Measurements from ENCODE around the gene SPOCK1.
A peak's percentile ranks its signal among the peaks of the same experiment; 100 is the strongest.
"Not testable (repeated sequence)": the region's sequence is repeated elsewhere in the genome, so short reads cannot be mapped to it uniquely, and the experiment has no call there.

The SPOCK1 gene

GRCh38 chr5:137260820-137261695, 238.1 kb downstream of the SPOCK1 start:
- Mint-ChIP-seq H3K4me3 (no peak overlapping the region), H3K36me3 (ENCODE audit: low read depth) (no peaks in the 10 kb centered on the region), H3K27me3 (ENCODE audit: low read depth, poor library complexity) (peaks cover 3% of the 10 kb centered on the region), H3K27ac (peak overlapping the region; percentile 13), H3K4me1 (peaks cover 33% of the 10 kb centered on the region), H3K9me3 (no peaks in the 10 kb centered on the region)
- no peak for DNase-seq
- no peak for TF ChIP-seq CTCF (IDR thresholded peaks at IDR 0.05)

GRCh38 chr5:137259115-137259514, 240.0 kb downstream of the SPOCK1 start:
- not testable (repeated sequence) for H3K9me3 Mint-ChIP-seq; H3K36me3 Mint-ChIP-seq (ENCODE audit: low read depth); H3K27me3 Mint-ChIP-seq (ENCODE audit: low read depth, poor library complexity); H3K4me3 Mint-ChIP-seq; DNase-seq; H3K27ac Mint-ChIP-seq
- peaks cover 14% of the 10 kb centered on the region for H3K4me1 Mint-ChIP-seq

- no peak for DNase-seq
- Mint-ChIP-seq H3K36me3 (ENCODE audit: low read depth) (no peaks in the 10 kb centered on the region), H3K27ac (no peak overlapping the region), H3K9me3 (peaks cover 4% of the 10 kb centered on the region), H3K27me3 (ENCODE audit: low read depth, poor library complexity) (peaks cover 13% of the 10 kb centered on the region), H3K4me3 (no peak overlapping the region), H3K4me1 (no peaks in the 10 kb centered on the region)
- TF ChIP-seq CTCF (IDR thresholded peaks at IDR 0.05), result no peak
These were observed 244.7 kb downstream of the SPOCK1 start for GRCh38 chr5:137254119-137255090.

- DNase-seq, result no peak
- no peak overlapping the region for H3K4me3 Mint-ChIP-seq
- H3K27ac Mint-ChIP-seq, result no peak overlapping the region
- H3K9me3 Mint-ChIP-seq, result peaks cover 4% of the 10 kb centered on the region
- TF ChIP-seq CTCF (IDR thresholded peaks at IDR 0.05), result no peak
- peaks cover 10% of the 10 kb centered on the region for H3K27me3 Mint-ChIP-seq (ENCODE audit: low read depth, poor library complexity)
- H3K36me3 Mint-ChIP-seq (ENCODE audit: low read depth), result no peaks in the 10 kb centered on the region
- H3K4me1 Mint-ChIP-seq, result no peaks in the 10 kb centered on the region
These were observed 246.6 kb downstream of the SPOCK1 start for GRCh38 chr5:137252512-137252911.

GRCh38 chr5:137250421-137250820, 248.7 kb downstream of the SPOCK1 start:
- no peaks in the 10 kb centered on the region for H3K4me1 Mint-ChIP-seq
- TF ChIP-seq CTCF (IDR thresholded peaks at IDR 0.05), result no peak

GRCh38 chr5:137248527-137248926, 250.6 kb downstream of the SPOCK1 start:
- H3K36me3 Mint-ChIP-seq (ENCODE audit: low read depth), result no peaks in the 10 kb centered on the region
- DNase-seq, result no peak
- no peak for TF ChIP-seq CTCF (IDR thresholded peaks at IDR 0.05)
- H3K27me3 Mint-ChIP-seq (ENCODE audit: low read depth, poor library complexity), result peaks cover 11% of the 10 kb centered on the region
- no peaks in the 10 kb centered on the region for H3K9me3 Mint-ChIP-seq
- H3K4me3 Mint-ChIP-seq, result no peak overlapping the region
- H3K27ac Mint-ChIP-seq, result no peak overlapping the region
- no peaks in the 10 kb centered on the region for H3K4me1 Mint-ChIP-seq

More at GRCh38 chr5:137250421-137250820, 248.7 kb downstream of the SPOCK1 start:
- H3K36me3 Mint-ChIP-seq (ENCODE audit: low read depth), result no peaks in the 10 kb centered on the region
- DNase-seq, result no peak
- H3K4me3 Mint-ChIP-seq, result no peak overlapping the region
- peaks cover 13% of the 10 kb centered on the region for H3K27me3 Mint-ChIP-seq (ENCODE audit: low read depth, poor library complexity)
- H3K27ac Mint-ChIP-seq, result no peak overlapping the region
- H3K9me3 Mint-ChIP-seq, result peaks cover 2% of the 10 kb centered on the region

Data from nephron progenitor cell (in vitro differentiated cells).